ENCODE data around the gene NXPH1.
A peak's percentile ranks its signal among the peaks of the same experiment; 100 is the strongest.

NXPH1 gene

GRCh38 chr7:8433477-8434289, at the start of gene NXPH1:
TSS of gene NXPH1 (plus strand) at chr7:8433609.
- peak; percentile 76 for TF ChIP-seq CTCF (conservative IDR thresholded peaks at IDR 0.05)
- no peak within 1 kb of the TSS; the same call in 1 of the 2 replicates for H3K27ac ChIP-seq

GRCh38 chr7:8384901-8385300, 48.5 kb upstream of the NXPH1 start:
- TF ChIP-seq CTCF (conservative IDR thresholded peaks at IDR 0.05): no peak
- H3K27ac ChIP-seq: no peak overlapping the region

GRCh38 chr7:8386926-8387550, 46.4 kb upstream of the NXPH1 start:
- no peak for TF ChIP-seq CTCF (conservative IDR thresholded peaks at IDR 0.05)
- no peak overlapping the region for H3K27ac ChIP-seq

- H3K27ac ChIP-seq: no peak overlapping the region
- TF ChIP-seq CTCF (conservative IDR thresholded peaks at IDR 0.05): no peak
Observed at GRCh38 chr7:8387551-8388256, 45.7 kb upstream of the NXPH1 start.

GRCh38 chr7:8388257-8388625, 45.2 kb upstream of the NXPH1 start:
- no peak for TF ChIP-seq CTCF (conservative IDR thresholded peaks at IDR 0.05)
- no peak overlapping the region for H3K27ac ChIP-seq

- H3K27ac ChIP-seq: no peak overlapping the region
- no peak for TF ChIP-seq CTCF (conservative IDR thresholded peaks at IDR 0.05)
Observed at GRCh38 chr7:8389593-8390261, 43.7 kb upstream of the NXPH1 start.

- no peak for TF ChIP-seq CTCF (conservative IDR thresholded peaks at IDR 0.05)
- H3K27ac ChIP-seq: no peak overlapping the region
Observed at GRCh38 chr7:8390262-8390626, 43.2 kb upstream of the NXPH1 start.

All from VCaP (cell line).